T follicular helper cell (primary cell): ENCODE measurements around the gene HOXB8.

Experiments
- DNase-seq: peaks from one replicate; pipeline ENCODE4 v3.0.0-alpha.2; 2020; ENCODE audit warnings: low read depth

The HOXB8 gene

DNA sequence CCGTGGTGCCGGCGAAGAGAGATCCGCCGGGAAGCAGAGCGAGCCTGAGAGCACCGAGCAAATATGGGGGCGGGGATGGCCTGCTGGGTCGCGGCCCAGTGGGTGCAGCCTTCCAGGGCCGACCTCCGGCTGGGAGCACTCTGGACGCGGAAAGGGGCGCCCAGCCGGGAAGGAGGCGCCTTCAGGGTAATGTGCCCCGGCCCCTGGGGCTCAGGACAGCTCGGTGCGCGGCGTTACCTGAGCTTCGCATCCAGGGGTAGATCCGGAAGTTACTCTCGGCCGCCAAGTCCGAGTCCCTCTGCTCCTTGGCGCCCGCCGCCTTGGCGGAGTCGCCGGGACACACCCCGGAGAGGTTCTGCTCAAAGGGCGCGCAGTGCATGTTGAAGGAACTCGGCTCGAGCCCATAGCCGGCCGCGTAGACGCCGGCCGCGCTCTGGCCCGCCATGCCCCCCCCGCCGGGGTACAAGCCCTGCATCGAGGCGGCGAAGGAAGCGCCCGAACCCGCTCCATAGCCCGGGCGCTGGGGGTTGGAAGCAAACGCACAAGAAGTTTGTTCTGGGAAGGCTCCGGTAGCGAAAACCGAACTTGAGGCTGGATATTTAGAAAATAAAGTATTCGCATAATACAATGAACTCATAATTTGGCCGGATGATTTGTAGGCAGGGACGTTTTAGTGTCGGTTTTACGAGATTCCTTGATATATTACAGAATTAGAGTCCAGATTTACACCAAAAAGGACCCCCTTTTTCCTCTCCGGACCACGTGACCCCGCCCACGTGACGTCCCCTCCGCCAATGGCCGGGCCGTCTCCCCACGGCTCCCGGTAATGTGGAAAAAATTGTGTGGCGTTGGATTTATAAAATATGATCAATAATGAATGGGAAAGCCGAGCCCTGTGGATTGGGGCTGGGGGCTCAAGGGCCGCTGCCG, 4.5 kb downstream of the HOXB8 start, which contains the start of gene HOXB7:
Gene HOXB7 (minus strand): TSS at position 736 of the 930 bp plus-strand sequence. CDS start 99 bp downstream, at position 637.
- no peak for DNase-seq

DNA sequence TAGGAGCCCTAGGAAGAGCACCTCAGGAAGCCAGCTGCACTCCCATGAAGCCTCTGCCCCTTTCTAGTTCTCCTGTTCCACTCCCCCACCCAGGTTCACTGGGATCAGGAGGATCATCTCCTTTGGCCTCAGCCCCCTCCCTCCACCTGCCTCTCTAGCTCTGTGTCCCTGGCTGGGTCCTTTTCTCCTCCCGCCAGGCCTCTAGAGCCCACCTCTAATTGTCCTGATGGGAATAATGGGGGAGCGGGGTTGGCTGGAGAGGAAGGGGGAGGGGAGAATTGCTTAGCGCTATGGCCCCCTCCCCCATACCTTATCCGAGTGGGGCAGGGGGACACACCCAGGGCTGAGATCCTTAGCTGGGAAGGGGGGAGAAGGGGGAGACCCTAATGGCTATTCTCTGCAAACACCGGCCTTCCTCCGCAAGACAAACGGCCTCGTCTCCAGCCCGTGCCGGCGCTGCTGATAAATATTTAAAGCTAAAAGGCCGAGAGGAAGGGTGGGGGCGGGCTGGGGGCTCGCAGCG, 5.3 kb downstream of the HOXB8 start:
- DNase-seq = no peak

DNA sequence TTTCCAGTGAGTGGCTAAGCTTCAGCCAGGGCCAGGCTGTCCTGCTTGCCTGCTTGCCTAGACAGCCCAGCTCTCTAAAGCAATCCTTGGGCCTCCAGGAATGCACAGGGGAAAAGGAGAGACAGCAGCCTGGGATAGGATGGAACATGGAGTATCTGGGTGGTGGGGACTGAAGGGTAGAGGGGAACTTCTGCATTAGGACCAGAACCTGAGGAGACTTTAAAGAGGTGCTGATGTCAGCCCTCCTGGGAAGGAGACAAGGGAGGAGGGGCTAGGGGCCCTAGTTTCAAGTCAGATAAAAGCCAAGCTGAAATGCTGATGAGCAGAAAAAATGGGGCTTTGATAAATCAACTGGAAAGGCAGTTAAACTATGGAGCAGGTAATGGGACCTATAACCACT, 6.1 kb downstream of the HOXB8 start:
- no peak for DNase-seq

DNA sequence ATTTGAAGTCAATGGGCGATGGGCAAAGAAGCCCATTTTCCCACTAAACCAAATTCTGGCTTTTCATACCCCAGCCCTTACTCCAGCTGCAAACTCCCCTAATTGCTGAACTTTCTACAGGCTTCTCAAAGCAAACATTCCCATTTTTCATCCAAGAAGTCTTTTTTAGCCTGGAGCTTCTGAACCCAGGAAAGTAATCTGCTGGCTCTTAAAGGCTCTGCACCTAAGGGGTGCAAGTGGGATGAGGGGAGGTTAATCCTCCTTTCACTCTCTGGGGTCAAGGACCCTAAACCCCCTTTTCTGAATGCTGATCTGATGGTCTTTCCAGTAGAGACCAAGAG, 6.6 kb downstream of the HOXB8 start:
- no peak for DNase-seq

DNA sequence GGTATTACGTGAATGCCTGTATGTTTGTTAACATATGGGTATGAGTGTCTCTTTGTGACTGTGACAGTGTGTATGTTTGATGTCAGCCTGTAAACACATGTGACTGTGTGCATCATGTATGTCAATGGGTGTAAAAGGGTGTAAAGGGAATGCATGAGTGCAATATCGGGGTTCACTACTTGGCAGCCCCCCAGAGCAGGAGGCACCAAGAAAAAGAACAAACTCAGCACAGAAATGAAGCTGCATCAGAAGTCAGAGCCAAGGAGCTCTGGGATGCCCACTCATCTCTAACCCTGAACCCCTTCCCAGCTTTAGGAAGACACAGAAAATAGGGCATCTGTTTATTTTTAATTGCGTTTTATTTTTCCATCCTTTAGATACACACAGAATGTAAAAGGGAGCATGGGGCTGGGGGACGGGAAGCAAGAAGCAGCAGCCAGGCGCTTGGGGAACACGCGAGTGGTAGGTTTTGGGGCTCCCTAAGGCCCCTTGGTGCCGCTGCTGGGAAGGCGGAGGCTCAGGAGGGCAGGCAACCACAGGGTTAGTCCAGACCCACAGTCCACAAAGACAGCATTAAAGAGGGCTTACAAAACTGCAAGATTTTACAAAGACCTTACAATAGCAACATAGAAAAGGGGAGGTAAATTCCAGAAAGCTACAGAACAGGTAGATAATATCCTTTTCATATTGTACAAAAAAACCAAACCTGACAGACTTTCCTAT, 8.0 kb downstream of the HOXB8 start:
- no peak for DNase-seq

- DNase-seq = no peak
Measured at GRCh38 chr17:48605991-48606891, 8.9 kb downstream of the HOXB8 start.

- no peak for DNase-seq
Measured at GRCh38 chr17:48605409-48605919, 9.6 kb downstream of the HOXB8 start.

- DNase-seq = no peak
Measured at GRCh38 chr17:48604770-48605329, 10.2 kb downstream of the HOXB8 start, which contains the start of gene HOXB6. HOXB6 (minus strand) TSS chr17:48604986; CDS start chr17:48598150, 6,836 bp downstream.

GRCh38 chr17:48603959-48604769, 10.9 kb downstream of the HOXB8 start:
- no peak for DNase-seq

GRCh38 chr17:48601539-48602425, 13.3 kb downstream of the HOXB8 start:
- no peak for DNase-seq

- no peak for DNase-seq
Measured at GRCh38 chr17:48601207-48601538, 13.9 kb downstream of the HOXB8 start.

DNA sequence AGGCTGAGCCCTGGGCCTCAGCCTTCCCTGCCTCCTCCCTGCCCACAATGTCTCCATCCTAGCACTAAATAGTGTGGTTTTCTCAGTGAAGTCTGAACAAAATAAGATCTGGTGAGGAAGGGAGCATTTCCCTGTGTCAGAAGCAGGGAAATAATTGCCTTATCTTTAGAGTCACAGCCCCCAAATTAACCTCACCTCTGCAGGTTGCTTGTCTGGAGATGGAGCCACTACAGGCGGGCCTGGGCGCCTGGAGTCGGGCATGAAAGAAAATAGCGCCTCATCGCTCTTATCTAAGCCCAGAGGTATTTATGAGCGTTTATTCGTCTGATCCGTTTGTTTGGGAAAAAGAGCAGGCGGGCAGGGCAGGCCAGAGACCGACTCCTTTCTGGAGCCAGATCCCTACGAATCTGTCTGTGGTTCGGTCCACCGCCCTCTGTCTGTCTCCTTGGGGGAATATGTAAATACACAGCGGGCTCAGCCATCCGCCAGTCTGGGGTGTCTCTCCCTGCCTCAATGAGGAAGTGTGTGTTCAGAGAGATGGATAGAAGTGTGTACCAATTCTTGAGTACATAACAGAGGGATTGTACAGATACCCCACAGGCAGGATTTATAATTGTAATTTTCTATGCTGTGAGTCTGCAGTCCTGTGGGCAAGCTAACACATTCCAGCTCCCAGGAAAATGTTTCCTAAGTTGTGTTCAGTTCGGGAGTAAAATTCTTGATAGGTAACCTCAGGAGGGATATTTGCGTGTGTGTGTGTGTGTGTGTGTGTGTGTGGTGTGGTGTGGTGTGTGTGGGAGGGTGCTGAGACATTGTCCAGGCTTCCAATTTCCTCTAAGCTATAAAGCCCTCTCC, 14.6 kb downstream of the HOXB8 start:
- no peak for DNase-seq

- no peak for DNase-seq
Measured at GRCh38 chr17:48599354-48599753, 15.7 kb downstream of the HOXB8 start.

DNA sequence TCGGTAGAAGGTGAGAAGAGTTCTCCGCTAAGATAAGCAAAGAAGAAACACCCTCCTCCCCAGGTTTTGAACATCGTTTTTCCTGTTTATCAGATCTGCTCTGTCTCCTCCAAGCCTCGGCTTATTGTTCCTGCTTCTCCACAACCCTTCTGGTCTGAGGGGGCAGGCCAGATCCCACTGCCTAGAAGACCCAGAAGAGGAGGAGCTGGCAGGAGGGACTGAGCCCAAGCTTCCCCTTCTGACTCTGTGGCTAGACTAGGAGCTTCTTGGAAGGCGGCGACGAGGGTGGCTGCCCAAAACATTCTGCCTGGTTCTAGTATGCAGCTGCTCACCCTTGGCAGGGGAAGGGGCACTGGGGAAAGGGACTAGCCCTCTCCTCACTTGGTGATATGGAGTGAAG, 16.4 kb downstream of the HOXB8 start:
- no peak for DNase-seq

GRCh38 chr17:48597778-48598631, 17.1 kb downstream of the HOXB8 start:
- DNase-seq = no peak

DNA sequence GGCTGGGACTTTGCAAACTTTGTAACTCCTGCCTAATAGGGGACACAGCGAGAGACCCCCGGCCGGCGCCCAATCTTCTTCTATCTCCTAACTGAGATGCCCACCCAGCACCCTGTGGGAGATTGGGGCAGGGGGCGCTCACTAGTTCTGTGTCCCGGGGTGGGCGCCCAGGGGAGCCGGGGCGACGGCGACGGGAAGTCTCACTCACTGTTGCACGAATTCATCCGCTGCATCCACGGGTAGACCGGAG, 17.6 kb downstream of the HOXB8 start:
- DNase-seq = no peak

DNA sequence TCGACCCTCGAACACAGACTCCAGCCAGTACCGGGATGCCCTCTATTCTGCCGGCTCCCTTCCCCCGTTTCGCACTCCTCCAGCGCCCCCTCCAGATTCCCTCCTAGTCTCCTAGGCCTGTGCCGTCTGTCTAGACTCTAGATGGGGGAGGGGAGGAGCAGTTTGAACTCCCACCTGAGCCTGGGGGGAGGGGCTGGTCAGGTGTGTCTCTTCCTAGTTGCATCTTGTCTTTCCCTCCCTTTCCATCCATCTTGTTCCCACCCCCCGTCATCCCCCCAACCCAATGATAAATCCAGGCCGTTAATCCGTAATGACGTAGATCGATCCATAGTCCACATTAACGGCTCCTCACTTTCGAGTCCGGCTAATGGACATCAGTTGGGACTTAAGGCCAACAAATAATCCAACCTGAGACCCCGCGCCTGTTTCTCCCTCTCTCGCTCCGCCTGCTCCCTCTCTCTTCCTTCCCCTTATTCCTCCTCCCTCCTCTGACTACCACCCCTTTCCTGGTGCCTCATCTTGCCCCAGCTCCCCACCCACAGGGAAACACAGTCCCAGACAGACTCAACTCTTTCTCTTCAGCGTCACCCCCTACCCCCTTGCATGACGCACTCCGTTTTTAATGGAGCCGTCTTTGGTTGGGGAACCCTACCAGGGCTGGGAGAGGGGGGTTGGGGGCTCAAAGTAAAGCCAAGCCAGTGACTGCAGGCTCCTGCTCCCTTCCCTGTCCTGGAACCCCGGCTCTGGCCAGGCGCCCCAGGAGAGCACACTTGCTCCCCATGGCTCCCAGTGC, 18.2 kb downstream of the HOXB8 start:
- no peak for DNase-seq
